Measurements from ENCODE around the gene KLHL6. TPM values are rescaled to one million over a fixed set of nuclear protein-coding genes. Genes with fewer than 3 reads are reported as not detected.
"Not testable (repeated sequence)": the region's sequence is repeated elsewhere in the genome, so short reads cannot be mapped to it uniquely, and the experiment has no call there.

The KLHL6 gene
- total RNA-seq, 4 donors from 2014 or later = 0.67 to 2.7 (median 1.0) TPM

- 94 to 95% methylated on average over 12 of the region's 12 CpGs for WGBS, 2 donors
- no peaks in the 10 kb centered on the region for H3K4me1 ChIP-seq
- no peak for TF ChIP-seq CTCF (IDR thresholded peaks at IDR 0.05)
- no peak for TF ChIP-seq POLR2A (IDR thresholded peaks at IDR 0.05)
- intact Hi-C loops (cut with DNase I) = no loop called here
- no peaks in the 10 kb centered on the region for H3K9me3 ChIP-seq
- no peak for DNase-seq
- no peaks in the 10 kb centered on the region for H3K36me3 ChIP-seq
- no peak overlapping the region for H3K4me3 ChIP-seq (replicated peaks in 1 of 3)
- H3K27me3 ChIP-seq = no peaks in the 10 kb centered on the region
- H3K27ac ChIP-seq = no peak overlapping the region
Observed at GRCh38 chr3:183527428-183528379, 27.8 kb downstream of the KLHL6 start.

GRCh38 chr3:183526838-183527427 lies 28.6 kb downstream of the KLHL6 start:
- DNase-seq = no peak
- H3K9me3 ChIP-seq = no peaks in the 10 kb centered on the region
- H3K4me3 ChIP-seq (replicated peaks in 1 of 3) = no peak overlapping the region
- no peak for TF ChIP-seq POLR2A (IDR thresholded peaks at IDR 0.05)
- TF ChIP-seq CTCF (IDR thresholded peaks at IDR 0.05) = no peak
- no peaks in the 10 kb centered on the region for H3K4me1 ChIP-seq
- no peaks in the 10 kb centered on the region for H3K27me3 ChIP-seq
- WGBS, 2 donors = 91 to 95% methylated on average over 4 of the region's 4 CpGs
- H3K36me3 ChIP-seq = no peaks in the 10 kb centered on the region
- H3K27ac ChIP-seq = no peak overlapping the region
- intact Hi-C loops (cut with DNase I) = no loop called here

GRCh38 chr3:183524476-183524875 lies 31.0 kb downstream of the KLHL6 start:
- no peak for DNase-seq
- no peak overlapping the region for H3K27ac ChIP-seq
- H3K36me3 ChIP-seq = no peaks in the 10 kb centered on the region
- no peaks in the 10 kb centered on the region for H3K27me3 ChIP-seq
- H3K4me1 ChIP-seq = no peaks in the 10 kb centered on the region
- no peaks in the 10 kb centered on the region for H3K9me3 ChIP-seq
- intact Hi-C loops (cut with DNase I) = no loop called here
- WGBS, 2 donors = 85 to 86% methylated on average over 6 of the region's 6 CpGs
- no peak overlapping the region for H3K4me3 ChIP-seq (replicated peaks in 1 of 3)
- TF ChIP-seq CTCF (IDR thresholded peaks at IDR 0.05) (no peak), POLR2A (IDR thresholded peaks at IDR 0.05) (no peak)

GRCh38 chr3:183520741-183521556 lies 34.6 kb downstream of the KLHL6 start:
- DNase-seq; H3K27ac ChIP-seq; H3K27me3 ChIP-seq; H3K4me3 ChIP-seq (replicated peaks in 1 of 3); H3K36me3 ChIP-seq; H3K9me3 ChIP-seq; intact Hi-C loops (cut with DNase I); H3K4me1 ChIP-seq: not testable (repeated sequence)
- WGBS, 2 donors = 77 to 84% methylated on average over 16 to 19 of the region's 19 CpGs

- H3K4me3 ChIP-seq (replicated peaks in 1 of 3); H3K27me3 ChIP-seq; H3K27ac ChIP-seq; H3K36me3 ChIP-seq; DNase-seq; H3K4me1 ChIP-seq; H3K9me3 ChIP-seq; intact Hi-C loops (cut with DNase I): not testable (repeated sequence)
- 73 to 78% methylated on average over 8 of the region's 8 CpGs for WGBS, 2 donors
Observed at GRCh38 chr3:183520295-183520694, 35.2 kb downstream of the KLHL6 start.

All from thyroid gland (tissue), 4 donors.